Ovary (tissue), 3 donors: Measurements from ENCODE around the gene ANO2.

ENCODE experiments used
- CTCF ChIP-seq, 3 donors: fragments of 450-650 bp in 2 of 3; fragments of 200-600 bp in 1 of 3; IDR thresholded peaks; one replicate each; pipeline versions ENCODE4 v1.5.1 to v1.8.0; 2016 to 2022; ENCODE audit warnings: antibody characterized with exemption in 3 of 3, mild to moderate bottlenecking in 1 of 3
- POLR2A ChIP-seq: fragments of 450-650 bp; IDR thresholded peaks from one replicate; pipeline ENCODE4 v1.6.1; 2017; ENCODE audit warnings: antibody characterized with exemption, mild to moderate bottlenecking, moderate library complexity
- donor health status: DM: no; HTN: no; CAD: no.

- TF ChIP-seq CTCF (IDR thresholded peaks at IDR 0.05) (no peak), POLR2A (no peak)
These were observed 1.0 kb downstream of the ANO2 start for GRCh38 chr12:5944053-5944452.
